Fibroblast of the aortic adventitia (primary cell): ENCODE measurements around the gene SOX18. TPM values are rescaled to one million over a fixed set of nuclear protein-coding genes. Genes with fewer than 3 reads are reported as not detected.

Experiments used
- DNase-seq: peaks from one replicate; pipeline ENCODE4 v3.0.0-alpha.2; 2010; ENCODE audit warnings: low read depth
- H3K4me3 ChIP-seq: 2 replicates; pipeline ENCODE4 v1.5.1; 2011; ENCODE audit warnings: low read depth, mild to moderate bottlenecking, control low read depth, low read length, moderate library complexity
- CTCF ChIP-seq: IDR thresholded peaks from 2 replicates; pipeline ENCODE4 v1.5.1; 2011; ENCODE audit warnings: mild to moderate bottlenecking, low read length, control low read depth, inconsistent platforms; ENCODE audit not compliant: insufficient read depth
- small RNA-seq: library from RNA; depleted of rRNA; stranded (forward); fragments of <200 nt; gene quantifications from one replicate; pipeline ENCODE3, GENCODE V24; 2012
- total RNA-seq: library from RNA; depleted of rRNA; stranded (reverse); fragments of >200 nt; gene quantifications from 2 replicates; pipeline ENCODE4 v1.2.3, GENCODE V29; 2012; ENCODE audit warnings: low replicate concordance

SOX18 gene
- total RNA-seq, 1 donor: not detected

- TF ChIP-seq CTCF: no peak
- no peak overlapping the region for H3K4me3 ChIP-seq
- no peak for DNase-seq
Measured at GRCh38 chr20:64001607-64002011, 47.8 kb downstream of the SOX18 start.

DNA sequence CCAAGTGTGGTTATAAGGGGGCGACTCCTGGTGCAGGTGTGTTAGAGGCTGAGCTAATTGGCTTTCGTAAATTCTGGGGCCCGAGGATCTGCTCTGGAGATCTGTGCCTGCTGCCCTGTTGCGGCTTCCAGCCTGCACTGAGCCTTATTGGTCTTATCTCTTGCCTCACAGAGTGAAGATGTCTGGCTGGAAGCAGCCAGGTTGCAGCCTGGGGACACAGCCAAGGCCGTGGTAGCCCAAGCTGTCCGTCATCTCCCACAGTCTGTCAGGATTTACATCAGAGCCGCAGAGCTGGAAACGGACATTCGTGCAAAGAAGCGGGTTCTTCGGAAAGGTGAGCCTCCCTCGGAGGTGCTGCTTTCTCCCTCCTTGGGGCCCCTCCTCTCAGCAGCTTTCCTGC, 48.5 kb downstream of the SOX18 start:
- TF ChIP-seq CTCF: no peak
- no peak for DNase-seq
- no peak overlapping the region for H3K4me3 ChIP-seq

Small RNA genes lying within 50 kb of the gene (small RNA-seq; reads per million reads assigned to genes)
- gene AL355803.1 (not detected), gene MIR6813 (1.1 reads per million, percentile 38 among the genes with 10 or more reads in this experiment)

Other genes with a start within 250 kb of the SOX18 start
- 1.1 and 2.9 TPM in 2 replicates for gene ZBTB46, start 218.4 kb downstream of the SOX18 start, total RNA-seq
- not detected in 2 replicates for gene ABHD16B, start 188.1 kb downstream of the SOX18 start, total RNA-seq
- gene TPD52L2, start 184.4 kb downstream of the SOX18 start, total RNA-seq: 100 and 136 TPM in 2 replicates
- gene DNAJC5, start 154.5 kb downstream of the SOX18 start, total RNA-seq: 30.9 and 33.9 TPM in 2 replicates
- 4.0 and 16.0 TPM in 2 replicates for gene UCKL1, start 93.2 kb downstream of the SOX18 start, total RNA-seq
- gene ZNF512B, start 79.7 kb downstream of the SOX18 start, total RNA-seq: 7.9 and 12.3 TPM in 2 replicates
- 0.16 and 2.3 TPM in 2 replicates for gene SAMD10, start 70.0 kb downstream of the SOX18 start, total RNA-seq
- gene PRPF6, start 68.5 kb downstream of the SOX18 start, total RNA-seq: 55.4 and 120 TPM in 2 replicates
- gene C20orf204, start 13.5 kb downstream of the SOX18 start, total RNA-seq: 1.6 and 2.1 TPM in 2 replicates
- 23.5 and 59.4 TPM in 2 replicates for gene TCEA2, start 13.6 kb upstream of the SOX18 start, total RNA-seq
- gene RGS19, start 29.9 kb upstream of the SOX18 start, total RNA-seq: 4.8 and 9.8 TPM in 2 replicates
- 0.63 and 1.3 TPM in 2 replicates for gene OPRL1, start 30.4 kb upstream of the SOX18 start, total RNA-seq
- 0.36 TPM in 1 of 2 replicates, not detected in the other for gene LKAAEAR1, start 34.8 kb upstream of the SOX18 start, total RNA-seq
- gene NPBWR2, start 57.9 kb upstream of the SOX18 start, total RNA-seq: not detected in 2 replicates
- not detected in 2 replicates for gene MYT1, start 114.8 kb upstream of the SOX18 start, total RNA-seq
- gene PCMTD2, start 206.1 kb upstream of the SOX18 start, total RNA-seq: 33.8 and 159 TPM in 2 replicates